Psoas muscle (tissue), 8 donors: ENCODE measurements around the gene COMP. TPM values are rescaled to one million over a fixed set of nuclear protein-coding genes. Genes with fewer than 3 reads are reported as not detected.

Source experiments
- ATAC-seq, 4 donors: fragments of 200-7000 bp; cut with Tn5 transposase; one replicate each; pipeline ENCODE4 v1.9.1; 2020; ENCODE audit warnings: moderate library complexity in 3 of 4, mild to moderate bottlenecking in 2 of 4
- DNase-seq, 2 donors: peaks; one replicate each; pipeline ENCODE4 v3.0.0-alpha.2; 2020
- H3K27ac ChIP-seq: fragments of 200-600 bp; one replicate; pipeline ENCODE4 v1.8.0; 2022
- H3K27me3 ChIP-seq, 3 donors: fragments of 200-600 bp in 1 of 3; one replicate each; pipeline versions ENCODE4 v1.6.1 to v1.8.0; 2013 to 2022; ENCODE audit warnings: low read length in 2 of 3, mild to moderate bottlenecking in 2 of 3, moderate library complexity in 1 of 3; ENCODE audit not compliant: insufficient read depth in 3 of 3
- H3K36me3 ChIP-seq, 2 donors: fragments of 200-600 bp in 1 of 2; one replicate each; pipeline versions ENCODE4 v1.6.1 to v1.8.0; 2013 to 2022; ENCODE audit warnings: low read depth in 1 of 2, mild to moderate bottlenecking in 1 of 2, moderate library complexity in 1 of 2; ENCODE audit not compliant: insufficient read depth in 1 of 2
- H3K4me1 ChIP-seq: fragments of 200-600 bp; one replicate; pipeline ENCODE4 v1.8.0; 2022
- H3K4me3 ChIP-seq: fragments of 200-600 bp; one replicate; pipeline ENCODE4 v1.8.0; 2022; ENCODE audit warnings: mild to moderate bottlenecking
- H3K9me3 ChIP-seq: fragments of 200-600 bp; one replicate; pipeline ENCODE4 v1.8.0; 2022
- CTCF ChIP-seq: fragments of 200-600 bp; IDR thresholded peaks from one replicate; pipeline ENCODE4 v1.8.0; 2022; ENCODE audit warnings: antibody characterized with exemption
- WGBS, 3 donors: extraction: QIAGEN DNeasy Blood & Tissue Kit; methylation state at CpG; one replicate each; pipeline versions ENCODE4 v1.1.6 to v1.1.7; 2013; 5-methylcytosine and 5-hydroxymethylcytosine counted together
- intact Hi-C, 2 donors: fragments of 100-400 bp; cut with DNase I; formaldehyde crosslinking; loops; one replicate each; pipeline versions ENCODE4 v1.11.0 to v1.14.2; 2022
- polyA plus RNA-seq, 3 donors: library from polyadenylated mRNA; stranded (reverse); fragments of 200-250 nt; gene quantifications; one replicate each; pipeline ENCODE4 v1.2.3, GENCODE V29; 2013
- total RNA-seq, 4 donors: library from RNA; stranded (reverse); fragmentation: NEBNext Ultra II Directional in 2 of 4; extraction: Animal tissue kit (Norgen Biotek cat#: 25700) in 2 of 4; gene quantifications; one replicate each; pipeline versions ENCODE4 v1.2.1 to v1.2.4, GENCODE V29; 2021 to 2023
- donor health status: healthy with polysubstance abuse.
- donor health status: DM: no; HTN: no; CAD: no; lungs with moderate emphysema.
- donor health status: Bipolar disorder and iron deficiency.
- donor health status: healthy.
- donor health status: DM: yes; HTN: yes; CAD: no.
- donor health status: DM: no; HTN: no; CAD: no.
- donor health status: DM: no; HTN: no; CAD: no.
- donor health status: DM: yes; HTN: yes; CAD: no.

The COMP gene
- total and polyA plus RNA-seq, 7 donors, result 0.10 to 1.8 (median 0.84) TPM; not detected in 1

- DNase-seq, result no peak
- WGBS, 3 donors, result 73 to 82% (median 75%) methylated on average over 15 of the region's 15 CpGs
- no peak for TF ChIP-seq CTCF
- H3K4me3 ChIP-seq, result no peak overlapping the region
- no peak overlapping the region for H3K27ac ChIP-seq
- H3K36me3 ChIP-seq, result no peaks in the 10 kb centered on the region
- peaks cover under 1% of the 10 kb centered on the region for H3K4me1 ChIP-seq
- intact Hi-C loops, result no loop called here
- ATAC-seq, result no peak
- H3K9me3 ChIP-seq, result no peaks in the 10 kb centered on the region
- H3K27me3 ChIP-seq, result peaks cover 0 to 20% (median 4%) of the 10 kb centered on the region in 3 donors
Observed at GRCh38 chr19:18804139-18804601, 13.1 kb upstream of the COMP start.

DNA sequence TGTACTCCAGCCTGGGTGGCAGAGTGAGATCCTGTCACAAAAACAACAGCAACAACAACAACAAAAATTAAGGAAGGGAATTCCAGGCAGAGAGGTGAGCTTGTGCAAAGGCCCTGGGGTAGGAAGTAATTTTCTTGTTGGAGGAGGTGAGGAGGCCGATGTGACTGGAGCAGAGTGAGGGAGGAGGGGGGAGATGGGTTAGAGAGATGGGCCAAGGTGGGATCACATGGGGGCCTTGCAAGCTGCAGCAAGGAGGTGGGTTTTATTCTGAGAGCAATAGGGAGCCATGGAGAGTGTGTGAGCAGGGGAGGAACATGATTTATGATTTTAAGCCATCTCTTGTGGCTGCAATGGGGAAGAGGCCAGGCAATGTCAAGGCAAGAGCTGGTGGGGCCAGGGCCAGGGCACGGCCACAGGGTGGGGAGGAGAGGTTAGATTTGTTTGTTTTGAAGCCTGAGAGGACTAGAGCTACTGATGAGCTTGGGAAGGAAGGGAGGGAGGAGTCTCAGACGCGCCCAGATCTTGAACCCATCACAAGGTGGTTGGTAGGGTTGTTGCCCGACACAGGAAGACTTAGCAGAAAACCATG is 12.5 kb upstream of the COMP start:
- Histone ChIP-seq H3K9me3 (no peaks in the 10 kb centered on the region), H3K4me3 (no peak overlapping the region), H3K27ac (no peak overlapping the region), H3K27me3 (peaks cover 0 to 25% (median 4%) of the 10 kb centered on the region in 3 donors), H3K36me3 (no peaks in the 10 kb centered on the region), H3K4me1 (no peaks in the 10 kb centered on the region)
- intact Hi-C loops, result no loop called here
- WGBS, 3 donors, result 84 to 90% (median 86%) methylated on average over 5 of the region's 5 CpGs
- no peak for TF ChIP-seq CTCF
- DNase-seq (no peak), ATAC-seq (no peak)

- Histone ChIP-seq H3K9me3 (no peaks in the 10 kb centered on the region), H3K27ac (no peak overlapping the region), H3K4me3 (no peak overlapping the region), H3K27me3 (peaks cover 0 to 37% (median 6%) of the 10 kb centered on the region in 3 donors), H3K4me1 (no peaks in the 10 kb centered on the region), H3K36me3 (no peaks in the 10 kb centered on the region)
- intact Hi-C loops, result no loop called here
- no peak for ATAC-seq
- TF ChIP-seq CTCF, result no peak
- WGBS, 3 donors, result 73 to 75% (median 73%) methylated on average over 11 of the region's 11 CpGs
- no peak for DNase-seq
Observed at GRCh38 chr19:18802354-18802753, 11.2 kb upstream of the COMP start.

DNA sequence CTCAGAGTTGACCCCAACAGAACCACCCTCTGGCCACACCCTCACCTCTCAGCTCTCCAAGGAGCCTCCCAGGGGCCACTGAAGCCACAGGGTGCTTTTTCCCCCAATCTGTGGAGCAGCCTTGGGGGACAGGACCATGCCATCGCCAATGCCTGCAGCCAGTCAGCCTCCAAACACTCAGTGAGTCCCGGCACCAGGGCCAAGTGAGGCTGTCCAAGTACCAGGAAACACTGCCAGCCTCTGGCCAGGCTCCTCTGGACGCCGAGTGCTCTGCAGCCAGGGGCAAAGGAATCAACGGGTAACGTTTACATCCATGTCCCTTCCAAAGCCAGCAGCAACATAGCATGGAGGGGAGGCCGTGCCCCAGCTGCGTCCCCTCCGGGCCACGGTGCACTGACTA is 9.5 kb upstream of the COMP start:
- no peak for TF ChIP-seq CTCF
- no peaks in the 10 kb centered on the region for H3K4me1 ChIP-seq
- ATAC-seq (no peak), DNase-seq (no peak)
- intact Hi-C loops, result no loop called here
- no peak overlapping the region for H3K4me3 ChIP-seq
- H3K9me3 ChIP-seq, result no peaks in the 10 kb centered on the region
- H3K27me3 ChIP-seq, result peaks cover 0 to 53% (median 8%) of the 10 kb centered on the region in 3 donors
- no peaks in the 10 kb centered on the region for H3K36me3 ChIP-seq
- WGBS, 3 donors, result 29 to 34% (median 33%) methylated on average over 10 of the region's 10 CpGs
- H3K27ac ChIP-seq, result no peak overlapping the region

GRCh38 chr19:18800079-18800478 is 9.0 kb upstream of the COMP start:
- no peak for ATAC-seq
- Histone ChIP-seq H3K27ac (no peak overlapping the region), H3K4me1 (no peaks in the 10 kb centered on the region), H3K9me3 (no peaks in the 10 kb centered on the region), H3K36me3 (no peaks in the 10 kb centered on the region), H3K27me3 (peaks cover 0 to 58% (median 8%) of the 10 kb centered on the region in 3 donors), H3K4me3 (no peak overlapping the region)
- no peak for TF ChIP-seq CTCF
- DNase-seq, result no peak
- intact Hi-C loops, result no loop called here
